ENCODE measurements around the gene FBXO36. TPM values are rescaled to one million over a fixed set of nuclear protein-coding genes. Genes with fewer than 3 reads are reported as not detected.

The FBXO36 gene
- total and polyA plus RNA-seq, 10 of the 15 experiments (the other 5 are each of a cell fraction or from before 2014, with no cell fraction given), result 0.79 to 2.7 (median 1.3) TPM

DNA sequence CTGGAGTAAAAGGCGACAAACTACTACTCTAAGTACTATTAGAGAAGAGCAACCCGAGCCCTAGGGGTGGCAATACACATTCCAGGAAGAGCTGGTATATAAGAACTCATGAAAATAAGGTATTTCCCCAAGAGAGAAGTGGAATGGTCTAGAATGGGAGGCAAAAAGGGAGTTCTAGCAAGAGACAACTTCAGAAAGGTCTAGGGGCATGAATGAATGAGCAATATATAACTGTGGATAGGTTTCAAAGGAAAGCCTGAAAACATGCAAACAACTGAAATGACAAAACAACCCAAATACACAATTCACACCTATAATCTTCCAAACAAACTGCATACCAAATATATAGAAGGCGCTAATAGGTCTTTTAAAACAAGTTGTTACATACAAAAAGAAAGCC, 22.7 kb upstream of the FBXO36 start (continued):
- no peak for TF ChIP-seq POLR2AphosphoS2 (IDR thresholded peaks at IDR 0.05; ENCODE audit: low read depth, low read length)
- TF ChIP-seq, protein P1, sequence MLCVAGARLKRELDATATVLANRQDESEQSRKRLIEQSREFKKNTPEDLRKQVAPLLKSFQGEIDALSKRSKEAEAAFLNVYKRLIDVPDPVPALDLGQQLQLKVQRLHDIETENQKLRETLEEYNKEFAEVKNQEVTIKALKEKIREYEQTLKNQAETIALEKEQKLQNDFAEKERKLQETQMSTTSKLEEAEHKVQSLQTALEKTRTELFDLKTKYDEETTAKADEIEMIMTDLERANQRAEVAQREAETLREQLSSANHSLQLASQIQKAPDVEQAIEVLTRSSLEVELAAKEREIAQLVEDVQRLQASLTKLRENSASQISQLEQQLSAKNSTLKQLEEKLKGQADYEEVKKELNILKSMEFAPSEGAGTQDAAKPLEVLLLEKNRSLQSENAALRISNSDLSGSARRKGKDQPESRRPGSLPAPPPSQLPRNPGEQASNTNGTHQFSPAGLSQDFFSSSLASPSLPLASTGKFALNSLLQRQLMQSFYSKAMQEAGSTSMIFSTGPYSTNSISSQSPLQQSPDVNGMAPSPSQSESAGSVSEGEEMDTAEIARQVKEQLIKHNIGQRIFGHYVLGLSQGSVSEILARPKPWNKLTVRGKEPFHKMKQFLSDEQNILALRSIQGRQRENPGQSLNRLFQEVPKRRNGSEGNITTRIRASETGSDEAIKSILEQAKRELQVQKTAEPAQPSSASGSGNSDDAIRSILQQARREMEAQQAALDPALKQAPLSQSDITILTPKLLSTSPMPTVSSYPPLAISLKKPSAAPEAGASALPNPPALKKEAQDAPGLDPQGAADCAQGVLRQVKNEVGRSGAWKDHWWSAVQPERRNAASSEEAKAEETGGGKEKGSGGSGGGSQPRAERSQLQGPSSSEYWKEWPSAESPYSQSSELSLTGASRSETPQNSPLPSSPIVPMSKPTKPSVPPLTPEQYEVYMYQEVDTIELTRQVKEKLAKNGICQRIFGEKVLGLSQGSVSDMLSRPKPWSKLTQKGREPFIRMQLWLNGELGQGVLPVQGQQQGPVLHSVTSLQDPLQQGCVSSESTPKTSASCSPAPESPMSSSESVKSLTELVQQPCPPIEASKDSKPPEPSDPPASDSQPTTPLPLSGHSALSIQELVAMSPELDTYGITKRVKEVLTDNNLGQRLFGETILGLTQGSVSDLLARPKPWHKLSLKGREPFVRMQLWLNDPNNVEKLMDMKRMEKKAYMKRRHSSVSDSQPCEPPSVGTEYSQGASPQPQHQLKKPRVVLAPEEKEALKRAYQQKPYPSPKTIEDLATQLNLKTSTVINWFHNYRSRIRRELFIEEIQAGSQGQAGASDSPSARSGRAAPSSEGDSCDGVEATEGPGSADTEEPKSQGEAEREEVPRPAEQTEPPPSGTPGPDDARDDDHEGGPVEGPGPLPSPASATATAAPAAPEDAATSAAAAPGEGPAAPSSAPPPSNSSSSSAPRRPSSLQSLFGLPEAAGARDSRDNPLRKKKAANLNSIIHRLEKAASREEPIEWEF (IDR thresholded peaks at IDR 0.05; ENCODE audit: insufficient replicate concordance, low read depth, low read length), result no peak
- TF ChIP-seq, protein P2, sequence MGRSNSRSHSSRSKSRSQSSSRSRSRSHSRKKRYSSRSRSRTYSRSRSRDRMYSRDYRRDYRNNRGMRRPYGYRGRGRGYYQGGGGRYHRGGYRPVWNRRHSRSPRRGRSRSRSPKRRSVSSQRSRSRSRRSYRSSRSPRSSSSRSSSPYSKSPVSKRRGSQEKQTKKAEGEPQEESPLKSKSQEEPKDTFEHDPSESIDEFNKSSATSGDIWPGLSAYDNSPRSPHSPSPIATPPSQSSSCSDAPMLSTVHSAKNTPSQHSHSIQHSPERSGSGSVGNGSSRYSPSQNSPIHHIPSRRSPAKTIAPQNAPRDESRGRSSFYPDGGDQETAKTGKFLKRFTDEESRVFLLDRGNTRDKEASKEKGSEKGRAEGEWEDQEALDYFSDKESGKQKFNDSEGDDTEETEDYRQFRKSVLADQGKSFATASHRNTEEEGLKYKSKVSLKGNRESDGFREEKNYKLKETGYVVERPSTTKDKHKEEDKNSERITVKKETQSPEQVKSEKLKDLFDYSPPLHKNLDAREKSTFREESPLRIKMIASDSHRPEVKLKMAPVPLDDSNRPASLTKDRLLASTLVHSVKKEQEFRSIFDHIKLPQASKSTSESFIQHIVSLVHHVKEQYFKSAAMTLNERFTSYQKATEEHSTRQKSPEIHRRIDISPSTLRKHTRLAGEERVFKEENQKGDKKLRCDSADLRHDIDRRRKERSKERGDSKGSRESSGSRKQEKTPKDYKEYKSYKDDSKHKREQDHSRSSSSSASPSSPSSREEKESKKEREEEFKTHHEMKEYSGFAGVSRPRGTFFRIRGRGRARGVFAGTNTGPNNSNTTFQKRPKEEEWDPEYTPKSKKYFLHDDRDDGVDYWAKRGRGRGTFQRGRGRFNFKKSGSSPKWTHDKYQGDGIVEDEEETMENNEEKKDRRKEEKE (IDR thresholded peaks at IDR 0.05), result no peak

Measured in GM12878 (cell line).